HepG2 (cell line): ENCODE data around the gene NAA16. TPM values are rescaled to one million over a fixed set of nuclear protein-coding genes. Genes with fewer than 3 reads are reported as not detected.

Experiments
- ARHGAP35 ChIP-seq: sonication (generic); formaldehyde crosslinking; IDR thresholded peaks from 2 replicates; pipeline ENCODE4 v1.9.0; 2022; ENCODE audit warnings: mild to moderate bottlenecking, inconsistent platforms, moderate library complexity, missing genetic modification reagents, borderline replicate concordance
- ELF3 ChIP-seq: IDR thresholded peaks from 2 replicates; pipeline ENCODE4 v1.6.1; 2016; ENCODE audit warnings: missing genetic modification reagents, missing compliant biosample characterization
- GABPA ChIP-seq, 2 experiments: IDR thresholded peaks; 2 replicates each; pipeline ENCODE4 v1.6.1; 2011 to 2016; ENCODE audit warnings: low read depth in 2 of 2, low read length in 1 of 2, missing biosample characterization in 1 of 2, missing genetic modification characterization in 1 of 2
- MBD4 ChIP-seq: IDR thresholded peaks from 2 replicates; pipeline ENCODE4 v1.6.1; 2012; ENCODE audit warnings: low read length, inconsistent platforms, borderline replicate concordance
- RAD51 ChIP-seq: fragments of 450-650 bp; IDR thresholded peaks from 2 replicates; pipeline ENCODE4 v1.6.1; 2016; ENCODE audit warnings: borderline replicate concordance
- ZBTB42 ChIP-seq: sonication (generic); formaldehyde crosslinking; IDR thresholded peaks from 2 replicates; pipeline ENCODE4 v1.5.0; 2020; ENCODE audit warnings: mild to moderate bottlenecking, missing genetic modification reagents
- ZNF263 ChIP-seq: sonication (generic); formaldehyde crosslinking; IDR thresholded peaks from 2 replicates; pipeline ENCODE4 v1.4.0; 2020; ENCODE audit warnings: missing genetic modification reagents
- ZNF709 ChIP-seq: sonication (generic); formaldehyde crosslinking; IDR thresholded peaks from 2 replicates; pipeline ENCODE4 v1.5.0; 2020; ENCODE audit warnings: mild to moderate bottlenecking, missing genetic modification reagents
- ZNF773 ChIP-seq: sonication (generic); formaldehyde crosslinking; IDR thresholded peaks from 2 replicates; pipeline ENCODE4 v1.4.0; 2020; ENCODE audit warnings: missing genetic modification reagents, borderline replicate concordance
- polyA plus RNA-seq, 8 experiments: library from polyadenylated mRNA; depleted of rRNA in 3 of 8; stranded (reverse) in 7 of 8; unstranded in 1 of 8; fragments of >200 nt; fragmentation: Illumina TruSeq in 4 of 8; extraction: Trizol in 4 of 8; gene quantifications; 2 replicates each; pipeline versions ENCODE4 v1.2.1 to v1.2.3, GENCODE V29; 2011 to 2016; ENCODE audit warnings: low read depth in 4 of 8, missing spikeins in 1 of 8, mixed read lengths in 1 of 8; ENCODE audit not compliant: insufficient read depth in 1 of 8
- total RNA-seq, 5 experiments: library from RNA; depleted of rRNA; stranded (reverse); fragments of >200 nt; fragmentation: Illumina TruSeq; extraction: Trizol; gene quantifications; 2 replicates each; pipeline ENCODE4 v1.2.3, GENCODE V29; 2016; ENCODE audit warnings: low read depth in 1 of 5
- TF ChIP-seq, protein P1 (sequence below): sonication (generic); formaldehyde crosslinking; IDR thresholded peaks from 2 replicates; pipeline ENCODE4 v1.5.1; 2020; ENCODE audit warnings: mild to moderate bottlenecking, missing genetic modification reagents
- TF ChIP-seq, protein P2 (sequence below): IDR thresholded peaks from 2 replicates; pipeline ENCODE4 v1.6.1; 2016

NAA16 gene
- total and polyA plus RNA-seq, 2 of the 13 experiments (the other 11 are each of a cell fraction or from before 2014, with no cell fraction given) = 9.2 to 15.1 TPM

DNA sequence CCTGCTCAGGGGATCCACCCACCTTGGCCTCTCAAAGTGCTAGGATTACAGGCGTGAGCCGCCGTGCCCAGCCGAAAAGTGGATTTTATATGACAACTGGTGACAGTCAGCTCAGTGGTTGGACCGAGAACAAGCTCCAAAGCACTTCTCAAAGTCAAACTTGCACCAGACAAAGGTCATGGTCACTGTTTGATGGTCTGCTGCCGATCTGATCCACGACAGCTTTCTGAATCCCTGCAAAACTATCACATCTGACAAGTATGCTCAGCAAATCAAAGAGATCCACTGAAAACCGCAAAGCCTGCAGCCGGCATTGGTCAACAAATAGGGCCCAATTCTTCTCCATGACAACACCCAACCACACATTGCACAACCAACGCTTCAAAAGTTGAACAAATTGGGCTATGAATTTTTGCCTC, 21.6 kb upstream of the NAA16 start (continued):
- TF ChIP-seq GABPA (IDR thresholded peaks at IDR 0.05; ENCODE audit: low read depth, low read length) = no peak
- TF ChIP-seq GABPA (CRISPR knock-in tag; IDR thresholded peaks at IDR 0.05; ENCODE audit: low read depth) = no peak
- TF ChIP-seq ZNF709 (CRISPR knock-in tag) = 0 out of 2 replicates have a peak, but pooled peaks have one; percentile 25
- no peak for TF ChIP-seq RAD51
- TF ChIP-seq ZNF773 (CRISPR knock-in tag) = no peak
- no peak for TF ChIP-seq ZNF263 (CRISPR knock-in tag)
- TF ChIP-seq MBD4 = 0 out of 2 replicates have a peak, but pooled peaks have one; percentile 61
- TF ChIP-seq, protein P1, sequence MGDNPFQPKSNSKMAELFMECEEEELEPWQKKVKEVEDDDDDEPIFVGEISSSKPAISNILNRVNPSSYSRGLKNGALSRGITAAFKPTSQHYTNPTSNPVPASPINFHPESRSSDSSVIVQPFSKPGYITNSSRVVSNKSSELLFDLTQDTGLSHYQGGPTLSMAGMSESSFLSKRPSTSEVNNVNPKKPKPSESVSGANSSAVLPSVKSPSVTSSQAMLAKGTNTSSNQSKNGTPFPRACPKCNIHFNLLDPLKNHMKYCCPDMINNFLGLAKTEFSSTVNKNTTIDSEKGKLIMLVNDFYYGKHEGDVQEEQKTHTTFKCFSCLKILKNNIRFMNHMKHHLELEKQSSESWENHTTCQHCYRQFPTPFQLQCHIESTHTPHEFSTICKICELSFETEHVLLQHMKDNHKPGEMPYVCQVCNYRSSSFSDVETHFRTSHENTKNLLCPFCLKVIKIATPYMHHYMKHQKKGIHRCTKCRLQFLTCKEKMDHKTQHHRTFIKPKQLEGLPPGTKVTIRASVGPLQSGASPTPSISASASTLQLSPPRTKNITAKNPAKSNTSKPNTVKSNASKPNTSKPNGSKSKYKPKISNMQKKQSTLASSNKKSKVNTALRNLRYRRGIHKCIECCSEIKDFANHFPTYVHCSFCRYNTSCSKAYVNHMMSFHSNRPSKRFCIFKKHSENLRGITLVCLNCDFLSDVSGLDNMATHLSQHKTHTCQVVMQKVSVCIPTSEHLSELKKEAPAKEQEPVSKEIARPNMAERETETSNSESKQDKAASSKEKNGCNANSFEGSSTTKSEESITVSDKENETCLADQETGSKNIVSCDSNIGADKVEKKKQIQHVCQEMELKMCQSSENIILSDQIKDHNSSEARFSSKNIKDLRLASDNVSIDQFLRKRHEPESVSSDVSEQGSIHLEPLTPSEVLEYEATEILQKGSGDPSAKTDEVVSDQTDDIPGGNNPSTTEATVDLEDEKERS (CRISPR knock-in tag) = no peak
- no peak for TF ChIP-seq ARHGAP35 (CRISPR knock-in tag)
- TF ChIP-seq ZBTB42 (CRISPR knock-in tag) = no peak
- peak; percentile 40; the same call in 1 of the 2 replicates for TF ChIP-seq ELF3 (CRISPR knock-in tag)
- TF ChIP-seq, protein P2, sequence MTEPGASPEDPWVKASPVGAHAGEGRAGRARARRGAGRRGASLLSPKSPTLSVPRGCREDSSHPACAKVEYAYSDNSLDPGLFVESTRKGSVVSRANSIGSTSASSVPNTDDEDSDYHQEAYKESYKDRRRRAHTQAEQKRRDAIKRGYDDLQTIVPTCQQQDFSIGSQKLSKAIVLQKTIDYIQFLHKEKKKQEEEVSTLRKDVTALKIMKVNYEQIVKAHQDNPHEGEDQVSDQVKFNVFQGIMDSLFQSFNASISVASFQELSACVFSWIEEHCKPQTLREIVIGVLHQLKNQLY (CRISPR knock-in tag) = no peak
- TF ChIP-seq, all 625 proteins: peak for 150
